ENCODE results near the gene SPTY2D1.
"Not testable (repeated sequence)": the region's sequence is repeated elsewhere in the genome, so short reads cannot be mapped to it uniquely, and the experiment has no call there.

SPTY2D1 gene

DNA sequence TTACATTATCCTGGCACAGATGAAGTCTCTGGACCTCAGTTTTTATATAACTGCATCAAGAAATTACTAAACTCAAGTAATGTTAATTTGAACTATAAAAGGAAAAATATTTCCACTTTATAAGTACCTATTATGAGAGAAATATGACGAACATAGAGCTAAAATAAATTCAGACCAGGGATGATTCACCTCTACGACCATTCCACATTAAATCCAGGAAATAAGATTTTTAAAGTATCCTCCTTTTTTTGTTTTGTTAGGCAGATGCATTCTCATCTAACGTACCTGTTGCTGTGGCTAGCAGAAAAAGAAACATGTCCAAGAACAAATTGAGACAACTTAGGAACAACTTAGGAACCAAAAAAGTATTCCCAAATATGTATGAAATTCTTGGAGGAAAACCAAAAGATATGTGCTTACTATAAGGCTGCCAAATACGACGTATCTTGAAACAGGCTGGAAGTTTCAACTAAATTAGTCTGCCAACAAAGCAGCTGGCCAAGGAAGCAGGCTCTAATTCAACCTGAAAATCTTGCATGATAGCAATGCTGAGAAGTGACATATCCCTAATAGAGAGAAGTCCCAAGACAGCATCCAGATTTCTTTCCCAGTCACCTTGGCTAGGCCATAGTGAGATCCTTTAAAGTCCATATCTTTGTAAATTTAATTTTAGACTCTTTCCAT is 15.7 kb downstream of the SPTY2D1 start:
- no peak for DNase-seq (ENCODE audit: low read depth)

DNA sequence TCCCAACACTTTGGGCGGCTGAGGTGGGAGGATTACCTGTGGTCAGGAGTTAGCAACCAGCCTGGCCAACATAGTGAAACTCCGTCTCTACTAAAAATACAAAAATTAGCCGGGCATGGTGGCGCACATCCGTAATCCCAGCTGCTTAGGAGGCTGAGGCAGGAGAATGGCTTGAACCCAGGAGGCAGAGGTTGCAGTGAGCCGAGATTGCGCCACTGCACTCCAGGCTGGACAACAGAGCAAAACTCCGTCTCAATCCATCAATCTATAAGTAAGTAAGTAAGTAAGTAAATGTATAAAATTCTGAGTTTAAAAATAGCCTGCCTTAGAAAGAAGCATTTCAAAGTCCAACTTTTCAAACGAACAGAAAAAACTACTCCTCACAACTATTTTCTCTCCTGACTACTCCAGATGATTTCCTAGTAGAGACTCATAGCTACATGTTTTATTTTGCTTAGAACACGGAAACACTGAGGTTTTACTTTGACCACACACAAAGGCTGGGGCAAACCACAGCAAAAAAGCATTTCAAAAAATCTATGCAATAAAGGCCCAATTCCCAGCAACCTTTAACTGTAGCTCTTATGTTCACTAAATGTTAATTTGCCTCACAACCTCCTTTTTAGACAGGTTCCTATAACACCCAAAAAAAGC is 16.3 kb downstream of the SPTY2D1 start:
- no peak for DNase-seq (ENCODE audit: low read depth)

DNA sequence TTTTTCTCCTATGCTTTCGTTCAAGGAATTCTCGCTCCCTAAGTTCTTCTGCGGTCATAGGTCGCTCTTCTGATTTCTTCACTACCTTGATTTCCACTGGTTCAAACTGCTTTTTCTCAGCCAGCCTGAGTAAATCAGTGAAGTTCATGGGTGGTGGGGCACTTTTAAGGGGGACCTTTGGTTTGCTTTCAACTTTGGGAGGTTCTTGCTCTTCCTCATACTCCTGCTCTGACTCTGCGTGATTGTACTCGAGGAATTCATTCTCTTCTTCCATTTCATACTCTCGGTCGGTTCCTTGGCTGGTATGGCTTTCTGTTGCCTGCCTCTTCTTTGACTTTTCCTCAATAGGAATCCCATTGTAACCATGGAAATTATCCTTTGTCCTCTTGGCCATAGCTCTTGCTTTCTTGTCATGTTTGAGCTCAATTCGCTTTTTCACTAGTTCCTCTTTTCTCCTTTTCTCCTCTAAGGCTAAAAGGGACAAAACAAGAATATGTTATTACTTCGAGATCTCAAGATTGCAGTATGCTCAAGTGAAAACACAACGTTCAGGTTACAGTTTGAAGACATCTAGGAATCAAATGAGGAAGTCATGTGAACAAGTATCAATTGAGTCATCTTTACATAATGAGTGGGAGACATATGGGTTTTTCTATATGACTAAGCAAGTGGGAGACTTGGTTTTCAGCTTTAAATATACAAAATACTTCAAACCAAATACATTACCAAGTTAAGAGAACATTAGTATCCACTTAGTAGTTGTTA is 18.3 kb downstream of the SPTY2D1 start:
- DNase-seq (ENCODE audit: low read depth): no peak

DNA sequence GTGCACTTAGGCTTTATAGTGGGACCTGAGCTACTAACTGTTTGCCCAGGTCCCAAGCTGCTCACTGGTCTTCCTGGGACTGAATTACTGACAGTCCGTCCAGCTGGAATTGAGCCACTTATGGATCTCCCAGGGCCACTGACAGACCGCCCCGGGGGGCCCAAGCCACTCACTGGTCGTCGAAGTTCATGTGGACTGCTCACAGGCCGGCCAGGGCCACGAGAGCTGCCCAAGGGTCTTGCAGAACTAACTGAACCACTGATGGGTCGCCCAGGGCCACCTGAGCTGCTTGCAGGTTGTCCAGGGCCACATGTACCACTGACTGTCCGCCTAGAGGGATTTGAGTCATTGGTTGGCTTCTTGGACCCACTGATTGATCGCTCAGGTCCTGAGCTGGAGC is 19.5 kb downstream of the SPTY2D1 start:
- no peak for DNase-seq (ENCODE audit: low read depth)

DNA sequence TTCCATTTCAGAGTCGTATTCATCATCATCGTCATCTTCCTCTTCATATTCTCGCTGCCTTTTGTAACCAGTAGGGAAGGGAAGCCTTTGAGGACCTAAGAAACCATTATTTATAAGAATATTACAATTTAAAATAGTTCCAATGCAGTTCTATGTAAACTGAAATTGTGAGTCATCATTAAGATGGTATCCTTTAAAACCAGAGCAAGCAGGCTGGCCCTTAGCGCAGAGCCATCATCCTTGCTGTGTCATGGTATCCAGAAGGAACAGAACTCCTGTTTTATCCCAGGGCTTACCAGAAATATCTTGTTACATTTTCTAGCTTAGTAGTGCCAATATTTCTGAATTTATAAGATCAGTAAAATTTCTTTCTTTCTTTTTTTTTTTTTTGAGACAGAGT is 21.7 kb downstream of the SPTY2D1 start:
- no peak for DNase-seq (ENCODE audit: low read depth)

DNA sequence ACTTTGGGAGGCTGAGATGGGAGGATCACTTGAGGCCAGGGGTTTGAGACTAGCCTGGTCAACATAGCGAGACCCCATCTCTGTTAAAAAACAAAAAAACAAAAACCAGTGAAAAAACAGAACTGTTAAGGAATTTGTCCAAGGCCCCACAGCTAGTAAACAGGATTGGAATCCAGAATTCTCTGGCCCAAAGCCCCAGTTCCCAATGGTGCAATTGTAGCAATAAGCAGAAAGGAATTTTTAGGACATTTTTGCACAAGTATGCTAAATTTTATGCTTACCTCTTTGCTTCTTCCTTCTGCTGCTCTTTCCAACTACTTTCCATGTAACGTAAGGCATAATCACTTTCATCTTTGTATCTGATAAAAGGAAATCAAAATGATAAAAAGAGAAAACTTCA is 22.9 kb downstream of the SPTY2D1 start:
- DNase-seq (ENCODE audit: low read depth): no peak

DNA sequence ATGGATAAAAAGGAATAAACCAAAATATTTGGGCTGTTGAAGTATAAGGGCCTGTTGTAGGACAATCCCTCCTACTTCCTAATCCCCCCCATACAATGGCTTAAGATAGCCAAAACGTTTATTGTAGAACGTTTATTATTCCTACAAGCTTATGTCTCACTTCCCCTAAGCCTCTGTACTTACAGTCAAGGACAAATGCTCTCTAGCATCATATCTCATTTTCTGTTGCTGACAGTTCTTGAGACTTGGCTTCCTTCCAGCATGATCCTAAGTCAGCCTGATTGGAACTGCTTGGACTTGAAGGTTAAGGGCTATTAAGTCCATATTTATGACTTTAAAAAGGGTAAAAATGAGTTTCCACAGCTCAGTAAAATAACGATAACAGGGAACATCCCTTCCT is 25.8 kb downstream of the SPTY2D1 start:
- no peak for DNase-seq (ENCODE audit: low read depth)

DNA sequence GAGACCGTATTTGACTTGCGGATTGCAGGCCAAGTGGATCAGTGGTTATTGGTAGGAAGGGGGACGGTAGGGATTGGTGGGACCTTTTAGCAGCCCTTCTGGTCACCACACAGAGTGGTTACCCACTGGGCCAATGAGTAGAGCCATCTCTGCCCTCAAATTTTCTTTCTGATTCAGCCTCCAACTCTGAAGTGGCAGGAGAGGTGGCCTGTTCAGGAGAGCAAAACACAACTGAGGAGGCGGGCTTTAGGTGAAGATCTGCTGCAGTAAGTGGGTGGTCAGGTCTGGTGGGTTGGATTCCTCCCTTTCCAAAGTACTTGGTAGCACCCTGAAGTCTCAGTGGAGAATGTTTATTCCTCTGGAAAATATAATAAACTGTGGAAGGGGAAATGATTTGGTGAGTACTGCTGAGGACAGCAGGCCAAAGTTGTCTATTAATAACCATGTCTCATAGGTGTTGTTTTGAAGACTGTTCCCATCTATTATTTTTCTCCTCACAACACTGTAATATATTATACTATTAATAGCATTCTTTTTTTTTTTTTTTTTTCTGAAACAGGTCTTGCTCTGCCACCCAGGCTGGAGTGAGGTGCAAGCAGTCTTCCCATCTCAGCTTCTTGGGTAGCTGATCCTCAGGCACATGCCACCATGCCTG is 33.1 kb downstream of the SPTY2D1 start:
- no peak for DNase-seq (ENCODE audit: low read depth)

DNA sequence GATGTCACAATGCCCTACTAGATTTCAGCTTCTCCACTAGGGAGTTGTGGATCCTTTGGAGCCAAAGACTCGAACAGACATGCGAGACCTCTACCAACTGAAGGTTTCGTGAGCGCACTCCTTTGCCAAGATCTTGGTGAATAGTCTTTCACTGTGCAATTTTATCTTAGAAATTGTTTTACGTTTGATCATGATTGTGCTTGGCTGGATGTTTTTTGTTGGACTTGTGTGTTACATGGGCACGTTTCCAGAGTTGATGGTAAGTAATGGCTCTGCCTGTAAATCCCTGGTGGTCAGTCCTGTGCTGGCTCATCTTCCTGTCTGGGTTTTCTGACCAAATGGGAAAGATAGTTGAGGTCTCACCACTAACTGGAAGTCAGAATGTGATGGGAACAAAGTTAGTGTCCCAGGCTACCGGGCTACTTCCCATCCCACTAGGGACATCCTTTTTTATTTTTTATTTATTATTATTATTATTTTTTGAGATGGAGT is 34.4 kb downstream of the SPTY2D1 start, which contains the start of gene MISFA:
TSS of gene MISFA (plus strand) at position 51 of the 492 bp plus-strand sequence. CDS start at position 191, 140 bp downstream.
- DNase-seq (ENCODE audit: low read depth): no peak

DNA sequence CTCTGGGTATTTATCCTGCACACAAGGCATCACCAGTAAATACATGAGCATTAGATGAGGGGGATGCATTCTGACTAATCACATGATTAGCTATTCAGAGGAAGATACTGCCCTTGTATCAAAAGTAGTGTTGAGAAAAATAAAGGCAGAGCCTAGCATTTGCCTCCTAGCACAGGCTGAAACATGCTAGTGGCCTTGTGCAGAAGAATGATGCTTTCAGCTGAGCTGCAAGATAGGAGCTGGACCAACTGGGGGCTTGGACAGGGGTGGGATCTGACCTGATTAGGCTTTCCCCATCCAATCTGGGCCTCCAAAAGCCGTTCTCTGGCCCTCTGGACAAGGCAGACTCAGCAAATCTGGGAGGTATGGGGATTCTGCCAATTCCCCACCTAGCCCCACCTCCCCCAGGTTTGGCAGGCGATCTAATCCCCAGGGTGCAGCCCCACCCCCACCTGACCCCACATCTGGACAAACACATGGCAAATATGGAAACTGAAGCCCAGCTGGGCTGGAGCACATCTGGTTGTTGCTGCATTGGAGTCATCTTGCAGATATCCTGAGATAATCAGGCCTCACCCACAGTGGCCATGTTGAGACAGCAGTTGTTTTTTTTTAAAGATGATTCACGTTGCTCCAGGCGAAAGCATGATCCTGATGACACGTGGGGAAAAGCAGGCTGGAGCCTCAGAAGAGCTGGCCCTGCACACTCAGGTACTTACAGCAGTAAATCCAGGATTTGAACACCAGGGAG is 39.0 kb downstream of the SPTY2D1 start:
- no peak for DNase-seq (ENCODE audit: low read depth)

DNA sequence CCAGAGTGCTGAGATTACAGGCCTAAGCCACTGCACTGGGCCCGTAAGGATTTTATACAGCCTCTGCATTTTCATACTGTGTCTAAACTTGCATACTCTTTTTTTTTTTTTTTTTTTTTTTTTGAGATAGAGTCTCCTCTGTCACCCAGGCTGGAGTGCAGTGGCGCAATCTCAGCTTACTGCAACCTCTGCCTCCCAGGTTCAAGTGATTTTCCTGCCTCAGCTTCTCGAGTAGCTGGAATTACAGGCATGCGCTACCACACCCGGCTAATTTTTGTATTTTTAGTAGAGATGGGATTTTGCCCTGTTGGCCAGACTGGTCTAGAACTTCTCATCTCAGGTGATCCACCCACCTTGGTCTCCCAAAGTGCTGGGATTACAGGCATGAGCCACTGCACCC is 40.1 kb downstream of the SPTY2D1 start:
- DNase-seq (ENCODE audit: low read depth): not testable (repeated sequence)

DNA sequence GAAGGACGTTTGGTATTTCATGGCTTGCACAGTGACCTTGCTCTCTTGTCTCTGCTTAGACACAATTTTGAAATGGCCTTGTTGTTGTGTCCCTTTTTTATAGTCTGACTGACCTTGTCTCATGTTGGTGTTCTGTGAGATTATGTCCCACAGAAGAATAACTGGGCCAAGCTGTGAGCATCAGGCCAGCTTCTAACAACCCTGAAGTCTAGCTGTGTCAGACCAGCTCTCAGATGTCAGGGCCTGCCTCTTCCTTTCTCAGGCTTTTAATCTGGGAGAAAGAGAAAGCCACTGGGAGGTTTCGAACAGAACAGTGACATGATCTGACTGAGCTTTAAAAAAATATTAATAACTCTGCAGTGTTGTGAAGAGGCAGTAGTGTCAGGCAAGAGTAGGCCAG is 43.6 kb downstream of the SPTY2D1 start:
- DNase-seq (ENCODE audit: low read depth): no peak

DNA sequence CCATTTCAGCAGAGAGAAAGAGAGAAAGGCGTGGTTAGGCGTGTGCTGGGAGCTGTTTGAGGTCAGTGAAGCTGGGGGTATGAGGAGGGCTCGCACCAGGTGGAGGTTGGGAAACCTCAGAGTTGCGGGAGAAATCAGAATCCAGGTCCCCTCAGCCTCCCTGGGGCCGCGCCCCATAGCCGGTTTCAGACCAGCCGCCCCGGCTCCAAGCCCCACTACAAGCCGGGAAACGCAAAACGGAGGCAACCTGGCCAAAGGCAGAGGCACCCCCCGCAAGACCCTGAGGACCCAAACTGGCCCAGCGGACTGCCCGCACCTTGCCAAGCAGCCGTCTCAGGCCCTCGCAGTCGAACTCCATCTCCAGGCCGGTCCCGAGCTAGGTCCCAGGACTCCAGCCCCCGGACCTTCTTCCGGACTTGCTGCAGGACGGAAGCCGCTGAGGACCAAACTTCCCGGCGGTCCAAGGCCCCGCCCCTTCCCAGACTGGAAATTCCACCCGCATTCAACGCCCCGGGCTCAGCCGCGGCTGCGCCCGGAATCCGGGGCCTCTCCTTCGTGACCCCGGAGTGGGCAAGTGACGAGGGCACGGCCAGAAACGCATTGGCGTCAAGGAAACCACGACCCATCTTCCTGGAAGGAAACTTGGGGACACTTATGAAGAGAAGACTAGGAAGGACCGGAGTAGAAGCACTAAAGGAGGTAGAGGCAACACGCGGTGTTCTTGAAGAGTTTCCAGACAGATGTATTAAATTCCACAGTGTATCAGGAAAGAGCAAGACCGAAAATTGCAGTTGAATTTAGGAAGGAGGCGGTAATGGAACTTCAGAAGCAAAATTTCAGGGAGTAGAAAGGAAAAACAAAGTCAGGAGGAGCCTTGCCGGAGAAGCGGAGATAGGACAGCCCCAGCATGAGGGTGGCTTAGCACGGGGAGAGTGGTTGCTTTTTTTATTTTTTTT is 45.6 kb downstream of the SPTY2D1 start, which contains the start of gene UEVLD:
TSS of gene UEVLD (minus strand) at position 438 of the 956 bp plus-strand sequence. CDS start at position 358, 80 bp downstream.
- peak; percentile 59 for DNase-seq (ENCODE audit: low read depth)

DNA sequence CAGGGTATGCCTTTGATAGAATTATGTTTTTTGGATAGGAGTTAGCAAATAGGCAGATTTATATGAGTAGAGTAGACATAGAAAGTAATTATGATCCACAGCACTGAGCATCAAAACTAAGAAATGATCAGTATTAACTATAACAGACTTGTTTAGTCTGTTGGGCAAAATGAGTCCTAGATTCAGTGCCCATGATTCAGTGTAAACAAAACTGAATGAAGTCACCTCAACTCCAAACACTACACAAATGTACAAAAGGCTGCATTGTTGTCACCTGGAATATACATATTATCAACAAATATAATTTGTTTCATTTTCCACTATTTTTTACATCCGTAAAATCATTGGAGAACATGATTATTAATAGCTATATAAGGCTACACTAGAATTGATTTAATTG is 52.3 kb downstream of the SPTY2D1 start:
- no peak for DNase-seq (ENCODE audit: low read depth)

DNA sequence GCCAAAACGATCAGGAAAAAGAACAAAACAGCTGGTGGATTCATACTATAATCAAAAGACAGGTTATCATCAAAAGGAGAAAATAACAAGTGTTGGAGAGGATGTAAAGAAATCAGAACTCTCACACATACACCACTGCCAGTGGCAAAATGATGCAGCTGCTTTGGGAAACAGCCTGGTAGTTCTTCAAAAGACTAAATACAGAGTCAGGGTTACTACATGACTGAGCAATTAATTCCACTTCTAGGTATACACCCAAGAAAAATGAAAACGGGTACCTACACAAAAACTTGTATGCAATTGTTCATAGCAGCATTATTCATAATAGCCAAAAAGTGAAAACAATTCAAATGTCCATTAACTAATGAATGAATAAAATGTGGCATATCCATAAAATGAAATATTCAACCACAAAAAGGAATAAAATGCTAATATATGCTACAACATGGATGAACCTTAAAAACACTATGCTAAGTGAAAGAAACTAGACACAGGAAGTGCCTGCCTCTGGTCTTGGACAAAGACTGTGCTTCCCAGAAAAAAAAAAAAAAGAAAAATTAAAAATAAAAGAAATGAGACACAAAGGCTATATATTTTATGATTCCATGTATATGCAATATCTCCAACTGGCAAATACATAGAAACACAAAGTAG is 53.9 kb downstream of the SPTY2D1 start:
- DNase-seq (ENCODE audit: low read depth): no peak

DNA sequence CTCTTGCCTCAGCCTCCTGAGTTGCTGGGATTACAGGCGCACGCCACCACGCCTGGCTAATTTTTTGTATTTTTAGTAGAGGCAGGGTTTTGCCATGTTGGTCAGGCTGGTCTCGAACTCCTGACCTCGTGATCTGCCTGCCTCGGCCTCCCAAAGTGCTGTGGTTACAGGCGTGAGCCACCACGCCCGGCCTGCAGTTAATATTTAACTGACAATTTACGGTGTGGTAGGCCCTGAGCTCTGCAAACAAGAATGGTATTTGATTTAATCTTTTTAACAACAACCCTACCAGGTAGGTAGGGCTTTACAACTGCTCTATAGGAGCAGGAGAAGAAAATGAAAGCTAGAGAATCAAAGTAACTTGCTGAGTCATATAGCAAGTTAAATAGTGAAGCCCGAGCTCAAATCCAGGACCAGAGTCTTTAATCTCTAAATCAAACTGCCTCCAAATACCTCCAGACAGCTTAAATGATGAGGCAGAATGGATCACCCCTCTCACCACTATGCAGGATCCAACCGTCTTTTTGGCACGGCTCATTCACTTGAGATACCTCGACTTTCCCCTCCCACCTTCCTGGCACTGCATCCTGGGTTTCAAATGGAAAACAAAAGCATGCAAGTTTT is 55.1 kb downstream of the SPTY2D1 start:
- DNase-seq (ENCODE audit: low read depth): no peak

DNA sequence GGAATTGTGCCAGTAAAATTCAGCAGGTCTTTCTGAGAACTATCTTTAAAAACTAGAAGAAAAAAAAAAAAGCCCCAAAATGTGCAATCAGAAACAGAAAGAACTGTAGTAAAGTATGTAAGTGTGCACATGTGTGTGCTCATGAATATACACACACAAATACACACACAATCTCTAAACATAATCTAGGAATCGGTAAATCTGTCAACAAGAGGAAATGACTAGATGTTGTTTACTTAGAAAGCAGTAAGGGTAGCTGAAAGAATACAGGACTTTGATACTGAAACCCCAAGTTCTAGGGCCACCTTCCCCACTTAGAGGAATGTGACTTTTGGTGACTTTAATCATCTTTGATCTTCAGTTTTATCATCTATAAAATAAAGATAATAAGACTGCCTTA is 58.8 kb downstream of the SPTY2D1 start:
- DNase-seq (ENCODE audit: low read depth): no peak

DNA sequence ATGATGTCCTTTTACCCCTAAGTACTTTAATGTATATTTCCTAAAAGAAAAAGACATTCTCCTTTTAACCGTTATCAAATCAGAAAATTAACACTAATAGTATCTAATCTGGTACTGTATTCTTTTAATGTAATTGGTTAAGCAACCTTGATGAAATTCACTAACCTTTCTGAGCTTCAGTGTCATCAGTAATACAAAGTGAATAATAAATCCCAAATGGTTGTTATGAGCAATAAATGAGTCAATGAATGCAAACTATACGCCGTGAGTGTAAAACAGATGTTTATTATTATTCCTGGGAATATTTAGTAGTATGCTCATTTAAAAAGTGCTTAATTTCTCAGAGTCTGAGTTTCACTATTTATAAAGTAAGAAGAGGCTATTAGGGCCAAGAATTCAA is 67.1 kb downstream of the SPTY2D1 start:
- no peak for DNase-seq (ENCODE audit: low read depth)

DNA sequence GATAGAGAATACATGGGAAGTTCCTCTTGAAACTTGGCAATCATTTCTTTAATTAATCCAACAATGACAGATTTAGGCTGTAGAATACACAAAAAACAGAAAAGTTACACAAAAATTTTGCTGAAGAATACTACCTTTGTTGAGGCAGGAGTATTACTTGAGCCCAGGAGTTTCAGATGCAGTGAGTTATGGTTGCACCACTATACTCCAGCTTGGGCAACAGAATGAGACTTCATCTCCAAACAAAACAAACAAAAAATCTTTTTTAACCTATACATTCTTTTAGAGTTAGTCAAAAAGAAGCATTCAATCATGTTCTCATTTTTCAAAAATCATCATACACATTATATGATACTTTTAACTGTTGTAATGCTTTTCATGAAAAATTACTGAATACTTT is 67.7 kb downstream of the SPTY2D1 start:
- DNase-seq (ENCODE audit: low read depth): no peak

Measured in stimulated activated CD8-positive, alpha-beta memory T cell treated with anti-CD3 and anti-CD28 coated beads, Interleukin-4, amount 100 ng/mL, for 24 hours (primary cell).